HG03565 (cell line): Measurements from ENCODE around the gene SLC40A1.

Experiments used
- ATAC-seq: cut with Tn5 transposase; IDR thresholded peaks from one replicate; pipeline ENCODE4 v1.9.1; 2021; ENCODE audit warnings: mild to moderate bottlenecking, moderate library complexity; ENCODE audit not compliant: unreplicated experiment

SLC40A1 gene

GRCh38 chr2:189517847-189518535, 62.6 kb downstream of the SLC40A1 start:
- ATAC-seq, result no peak

GRCh38 chr2:189516546-189516945, 64.0 kb downstream of the SLC40A1 start:
- no peak for ATAC-seq

GRCh38 chr2:189515264-189515663, 65.3 kb downstream of the SLC40A1 start:
- ATAC-seq, result no peak

- no peak for ATAC-seq
These were observed 66.5 kb downstream of the SLC40A1 start for GRCh38 chr2:189514104-189514503.

GRCh38 chr2:189512879-189513278, 67.7 kb downstream of the SLC40A1 start:
- no peak for ATAC-seq

- ATAC-seq, result no peak
These were observed 68.6 kb downstream of the SLC40A1 start for GRCh38 chr2:189511960-189512319.

- no peak for ATAC-seq
These were observed 69.2 kb downstream of the SLC40A1 start for GRCh38 chr2:189511210-189511959.
